ENCODE measurements around the gene FTH1.

The FTH1 gene

DNA sequence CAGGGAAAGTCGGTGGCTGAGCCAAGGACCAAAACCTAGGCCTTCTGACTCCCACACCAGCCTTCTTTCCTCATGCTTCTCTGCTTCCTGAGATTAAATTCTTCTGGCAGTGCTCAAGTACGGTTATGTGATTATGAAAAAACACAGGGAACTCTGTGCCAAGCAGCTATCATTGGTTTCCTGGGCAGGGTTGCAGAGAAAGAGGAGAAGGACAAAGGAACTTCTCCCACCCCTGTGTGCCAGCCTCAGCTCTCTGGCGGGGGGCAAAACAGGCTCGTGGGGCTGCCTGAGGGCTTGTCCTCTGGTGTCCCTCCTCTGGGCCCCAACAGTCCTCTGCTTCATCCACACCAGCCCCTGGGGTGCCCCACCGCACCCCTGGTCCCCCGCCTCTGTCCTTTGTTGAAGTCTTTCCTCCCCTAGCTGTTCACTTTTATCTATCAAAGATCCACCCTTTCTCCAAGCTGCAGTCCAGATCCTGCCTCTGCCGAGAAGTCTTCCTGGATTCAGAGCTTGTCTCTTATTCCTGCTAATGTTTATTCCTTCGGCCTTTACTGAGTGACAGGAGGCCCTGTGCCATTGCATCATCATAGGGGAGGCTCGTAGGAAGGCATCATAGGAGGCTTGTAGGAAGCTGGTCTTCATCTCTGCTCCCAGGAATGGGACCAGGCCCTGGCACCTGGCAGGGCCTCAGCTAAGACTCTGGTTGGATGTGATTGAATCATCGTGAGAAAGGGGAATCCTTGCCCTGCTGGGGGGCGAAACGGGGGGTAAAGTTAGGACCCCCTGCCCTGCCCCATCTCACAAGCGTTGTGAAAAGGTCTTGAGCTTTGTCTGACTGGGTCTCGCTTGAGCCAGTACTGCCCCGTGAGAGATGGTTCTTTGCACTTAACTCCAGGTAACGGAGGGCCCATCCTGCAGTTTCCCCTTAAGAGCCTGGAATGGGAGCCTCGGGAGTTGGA lies 11.5 kb upstream of the FTH1 start:
- no peak for DNase-seq (ENCODE audit: low read depth)
- TF ChIP-seq, protein P1, sequence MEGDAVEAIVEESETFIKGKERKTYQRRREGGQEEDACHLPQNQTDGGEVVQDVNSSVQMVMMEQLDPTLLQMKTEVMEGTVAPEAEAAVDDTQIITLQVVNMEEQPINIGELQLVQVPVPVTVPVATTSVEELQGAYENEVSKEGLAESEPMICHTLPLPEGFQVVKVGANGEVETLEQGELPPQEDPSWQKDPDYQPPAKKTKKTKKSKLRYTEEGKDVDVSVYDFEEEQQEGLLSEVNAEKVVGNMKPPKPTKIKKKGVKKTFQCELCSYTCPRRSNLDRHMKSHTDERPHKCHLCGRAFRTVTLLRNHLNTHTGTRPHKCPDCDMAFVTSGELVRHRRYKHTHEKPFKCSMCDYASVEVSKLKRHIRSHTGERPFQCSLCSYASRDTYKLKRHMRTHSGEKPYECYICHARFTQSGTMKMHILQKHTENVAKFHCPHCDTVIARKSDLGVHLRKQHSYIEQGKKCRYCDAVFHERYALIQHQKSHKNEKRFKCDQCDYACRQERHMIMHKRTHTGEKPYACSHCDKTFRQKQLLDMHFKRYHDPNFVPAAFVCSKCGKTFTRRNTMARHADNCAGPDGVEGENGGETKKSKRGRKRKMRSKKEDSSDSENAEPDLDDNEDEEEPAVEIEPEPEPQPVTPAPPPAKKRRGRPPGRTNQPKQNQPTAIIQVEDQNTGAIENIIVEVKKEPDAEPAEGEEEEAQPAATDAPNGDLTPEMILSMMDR (IDR thresholded peaks at IDR 0.05; ENCODE audit: control insufficient read depth, extremely low read depth, insufficient read depth), result no peak
- H3K4me3 ChIP-seq (ENCODE audit: low read depth, low read length), result no peak overlapping the region

DNA sequence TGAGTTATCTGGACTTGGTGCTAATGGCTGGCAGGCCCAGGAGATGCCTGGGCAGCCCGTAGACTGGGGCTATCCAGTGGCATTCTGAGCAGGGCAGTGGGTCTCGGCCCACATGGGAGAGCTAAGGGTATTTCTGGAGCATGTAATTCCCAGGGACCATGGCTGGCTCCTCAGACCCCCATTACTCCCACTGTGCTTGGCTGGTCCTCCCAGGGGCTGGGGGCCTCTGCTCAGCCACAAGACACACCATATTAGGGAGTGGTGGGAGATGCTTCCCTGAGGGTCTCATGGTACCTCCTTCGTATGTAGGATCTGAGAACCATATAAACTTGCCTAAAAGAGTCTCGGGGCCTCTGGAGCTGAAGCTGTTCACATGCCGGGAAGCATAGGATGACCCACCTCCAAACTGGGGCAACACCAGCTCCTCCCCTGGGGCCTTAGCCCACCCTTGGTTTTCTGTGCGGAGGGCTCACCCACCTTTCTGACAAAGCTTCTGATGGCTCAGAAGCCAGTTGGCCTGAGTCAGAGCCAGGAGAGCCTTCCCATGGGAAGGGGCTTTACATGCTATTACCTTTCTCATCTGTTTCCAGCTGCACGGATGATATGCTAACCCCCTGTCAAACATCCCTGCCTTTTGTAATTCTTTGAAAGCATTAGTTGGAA lies 9.5 kb upstream of the FTH1 start:
- TF ChIP-seq, protein P1 (IDR thresholded peaks at IDR 0.05; ENCODE audit: control insufficient read depth, extremely low read depth, insufficient read depth), result no peak
- no peak for DNase-seq (ENCODE audit: low read depth)
- no peak overlapping the region for H3K4me3 ChIP-seq (ENCODE audit: low read depth, low read length)

DNA sequence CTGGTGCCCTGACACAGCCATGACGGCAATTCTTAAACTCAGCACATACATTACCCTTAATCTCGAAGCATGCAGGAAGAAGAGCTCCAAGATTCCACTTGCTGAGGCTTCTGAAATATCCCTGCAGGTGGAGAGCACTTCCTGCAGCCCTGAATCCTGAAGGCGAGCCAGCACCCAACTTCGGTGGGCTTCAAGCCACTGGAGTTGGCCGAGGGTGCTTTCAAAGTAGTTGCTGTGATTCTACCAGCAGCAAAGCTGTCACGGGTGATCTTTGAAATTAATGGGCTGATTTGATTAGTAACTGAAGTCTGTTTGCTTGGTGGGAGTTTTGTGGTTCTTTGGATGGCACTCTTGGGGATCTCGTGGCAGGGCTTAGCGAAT lies 9.0 kb upstream of the FTH1 start:
- DNase-seq (ENCODE audit: low read depth), result no peak
- TF ChIP-seq, protein P1 (IDR thresholded peaks at IDR 0.05; ENCODE audit: control insufficient read depth, extremely low read depth, insufficient read depth), result no peak
- no peak overlapping the region for H3K4me3 ChIP-seq (ENCODE audit: low read depth, low read length)

DNA sequence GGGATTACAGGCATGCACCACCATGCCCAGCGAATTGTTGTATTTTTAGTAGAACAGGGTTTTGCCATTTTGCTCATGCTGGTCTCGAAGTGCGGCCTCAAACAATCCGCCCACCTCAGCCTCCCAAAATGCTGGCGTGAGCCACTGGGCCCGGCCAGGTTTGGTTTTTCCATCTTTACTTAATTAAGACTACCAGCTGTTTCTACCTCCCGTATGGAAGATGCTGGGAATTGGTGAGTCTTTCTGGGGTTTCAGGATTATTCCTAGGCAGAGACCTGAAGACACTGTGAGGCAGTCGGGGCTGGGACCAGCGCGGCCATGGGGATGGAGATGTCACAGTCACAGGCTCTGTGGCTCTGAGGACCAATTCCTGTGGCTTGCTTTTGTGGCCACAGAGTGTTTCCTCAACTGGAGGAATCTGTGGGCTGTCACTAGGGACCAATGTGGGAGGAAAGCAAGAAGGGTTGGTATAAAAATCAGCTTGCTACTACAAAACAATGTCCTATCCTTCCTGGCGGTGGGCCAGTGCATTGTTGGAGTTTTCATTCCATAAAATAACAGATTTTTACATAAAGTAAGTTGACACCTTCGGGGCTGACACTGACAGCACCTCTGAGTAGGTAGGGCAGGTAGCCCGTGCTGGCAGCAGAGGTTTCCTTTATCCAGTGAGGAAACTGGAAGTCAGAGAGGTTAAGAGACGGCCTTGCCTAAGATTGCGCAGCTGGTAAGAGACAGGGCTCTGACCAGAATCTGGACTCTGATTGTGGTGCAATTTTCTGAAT lies 8.4 kb upstream of the FTH1 start:
- H3K4me3 ChIP-seq (ENCODE audit: low read depth, low read length), result no peak overlapping the region
- no peak for DNase-seq (ENCODE audit: low read depth)
- TF ChIP-seq, protein P1 (IDR thresholded peaks at IDR 0.05; ENCODE audit: control insufficient read depth, extremely low read depth, insufficient read depth), result no peak

DNA sequence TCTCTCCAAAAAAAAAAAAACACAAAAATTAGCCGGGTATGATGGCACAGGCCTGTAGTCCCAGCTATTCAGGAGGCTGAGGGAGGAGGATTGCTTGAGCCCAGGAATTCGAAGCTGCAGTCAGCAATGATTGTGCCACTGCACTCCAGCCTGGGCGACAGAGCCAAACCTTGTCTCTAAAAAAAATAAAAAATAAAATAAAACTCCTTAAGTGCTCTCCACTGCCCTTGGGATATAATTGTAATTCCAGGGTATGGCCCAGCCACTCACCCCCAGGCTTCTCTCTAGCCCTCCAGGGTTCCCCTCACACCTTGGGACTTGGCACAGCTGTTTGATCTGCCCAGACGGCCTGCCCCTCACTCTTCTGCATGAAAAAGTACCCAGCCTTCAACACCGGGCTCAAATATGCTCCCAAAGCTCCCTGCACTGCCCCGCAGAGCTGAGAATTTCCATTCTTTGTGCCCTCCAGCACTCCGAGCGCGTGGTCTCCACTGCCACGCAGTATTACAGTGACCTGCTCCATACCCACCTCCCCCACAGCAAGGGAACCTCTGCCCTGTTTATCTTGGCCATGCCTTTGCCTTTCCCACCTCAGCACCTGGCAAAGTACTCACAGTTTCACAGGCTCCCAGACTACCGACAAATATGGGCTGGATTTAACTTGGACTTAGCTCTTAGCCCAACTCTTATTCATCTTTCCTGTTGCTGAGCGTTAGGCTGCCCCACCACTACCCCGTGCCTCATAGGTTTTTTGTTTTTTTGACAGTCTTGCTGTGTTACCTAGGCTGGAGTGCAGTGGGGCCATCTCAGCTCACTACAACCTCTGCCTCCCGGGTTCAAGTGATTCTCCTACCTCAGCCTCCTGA lies 7.6 kb upstream of the FTH1 start:
- no peak overlapping the region for H3K4me3 ChIP-seq (ENCODE audit: low read depth, low read length)
- DNase-seq (ENCODE audit: low read depth), result peak; percentile 66
- TF ChIP-seq, protein P1 (IDR thresholded peaks at IDR 0.05; ENCODE audit: control insufficient read depth, extremely low read depth, insufficient read depth), result no peak
